ENCODE results near the gene CCNI2.
"Not testable (repeated sequence)": the region's sequence is repeated elsewhere in the genome, so short reads cannot be mapped to it uniquely, and the experiment has no call there.

Gene CCNI2

GRCh38 chr5:132785365-132785764 is 38.1 kb downstream of the CCNI2 start:
- DNase-seq = no peak

DNA sequence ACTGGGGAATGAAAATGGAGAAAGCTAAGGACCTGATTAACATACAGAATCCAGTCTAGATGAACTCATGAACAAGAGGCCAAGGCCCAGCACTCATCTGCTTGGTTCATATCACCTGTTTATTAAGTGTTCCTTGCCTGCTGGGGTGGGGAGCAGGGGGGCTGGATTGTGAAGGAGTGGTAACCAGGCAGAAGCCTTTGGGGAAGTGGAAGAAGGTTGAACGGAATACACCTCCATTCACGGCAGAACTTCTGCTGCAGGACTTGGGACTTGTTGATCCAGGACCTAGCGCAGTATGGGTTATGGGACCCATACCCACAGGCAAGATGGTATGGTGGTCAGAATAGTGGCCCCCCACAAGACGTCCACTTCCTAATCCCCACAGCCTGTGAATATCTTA is 38.6 kb downstream of the CCNI2 start:
- DNase-seq = no peak

DNA sequence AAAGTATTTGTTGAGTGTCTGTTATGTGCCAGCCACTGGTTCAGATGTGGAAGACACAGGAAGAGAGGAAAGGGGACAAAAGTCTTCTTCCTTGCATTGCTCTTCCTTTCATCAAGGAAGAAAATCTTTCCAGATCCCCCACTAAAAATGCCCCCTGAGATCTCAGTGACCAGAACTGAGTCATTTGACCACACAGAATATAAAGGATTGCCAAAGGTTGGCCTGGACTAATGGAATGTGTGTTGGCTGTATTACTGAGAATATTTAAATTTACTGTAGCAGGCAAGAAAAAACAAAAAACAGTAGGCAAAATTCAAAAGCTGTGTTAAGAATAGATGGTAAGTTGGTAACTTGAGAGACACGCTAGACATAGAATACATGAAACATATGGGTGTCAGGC is 39.9 kb downstream of the CCNI2 start:
- DNase-seq = no peak

DNA sequence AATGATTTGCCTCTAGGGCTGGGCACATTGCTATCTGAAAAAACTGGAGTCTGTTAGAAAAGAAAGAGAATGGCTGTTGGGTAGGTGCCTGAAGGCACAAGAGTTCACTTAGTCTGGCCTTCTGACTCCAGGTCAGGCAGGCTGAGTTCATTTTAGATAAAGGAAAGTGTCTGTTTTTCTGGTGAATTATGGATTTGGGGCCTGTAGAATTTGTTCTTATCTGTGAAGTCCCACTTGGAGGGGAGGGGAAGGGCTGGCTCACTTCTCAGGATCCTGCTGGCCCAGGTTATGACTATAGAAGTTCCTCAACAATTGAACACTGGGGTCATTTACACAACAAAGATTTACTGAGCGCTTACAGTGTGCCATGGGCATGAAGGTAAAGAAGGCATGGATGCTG is 41.3 kb downstream of the CCNI2 start:
- DNase-seq = no peak

- DNase-seq = no peak
Measured at GRCh38 chr5:132788990-132789886, 42.0 kb downstream of the CCNI2 start.

GRCh38 chr5:132790201-132790865 is 43.1 kb downstream of the CCNI2 start:
- DNase-seq = no peak

DNA sequence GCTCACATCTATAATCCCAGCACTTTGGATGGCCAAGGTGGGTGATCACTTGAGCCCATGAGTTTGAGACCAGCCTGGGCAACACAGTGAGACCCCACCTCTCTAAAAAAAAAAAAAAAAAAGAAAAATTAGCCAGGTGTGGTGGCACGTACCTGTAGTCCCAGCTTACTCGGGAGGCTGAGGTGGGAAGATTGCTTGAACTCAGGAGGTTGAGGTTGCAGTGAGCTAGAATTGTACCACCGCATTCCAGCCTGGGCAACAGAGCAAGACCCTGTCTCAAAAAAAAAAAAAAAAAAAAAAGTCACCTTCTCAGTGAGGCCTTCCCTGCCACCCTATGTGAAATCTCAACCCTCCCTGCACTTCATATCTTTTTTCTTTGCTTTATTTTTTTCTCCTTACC is 43.8 kb downstream of the CCNI2 start:
- no peak for DNase-seq

- DNase-seq = no peak
Measured at GRCh38 chr5:132797651-132798050, 50.4 kb downstream of the CCNI2 start.

GRCh38 chr5:132799392-132799791 is 52.2 kb downstream of the CCNI2 start:
- no peak for DNase-seq

DNA sequence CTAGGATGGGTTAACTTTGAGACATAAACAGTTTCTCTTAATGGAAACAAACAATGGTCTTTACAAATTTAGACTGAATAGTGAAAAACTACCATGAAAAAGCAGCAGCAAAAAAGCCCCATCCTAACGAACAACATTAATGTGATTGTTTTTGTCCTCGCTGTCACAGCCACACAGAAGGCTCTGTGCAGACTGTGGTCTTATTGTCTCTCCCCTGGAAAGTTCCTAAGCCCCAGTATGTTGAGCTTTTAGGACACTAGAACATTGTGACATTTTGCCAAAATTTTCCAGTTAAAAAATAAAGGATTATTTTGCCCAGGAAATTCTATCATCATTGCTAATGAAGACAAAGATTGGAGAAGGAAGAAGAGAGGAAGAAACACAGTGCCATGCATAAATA is 53.3 kb downstream of the CCNI2 start:
- DNase-seq = no peak

DNA sequence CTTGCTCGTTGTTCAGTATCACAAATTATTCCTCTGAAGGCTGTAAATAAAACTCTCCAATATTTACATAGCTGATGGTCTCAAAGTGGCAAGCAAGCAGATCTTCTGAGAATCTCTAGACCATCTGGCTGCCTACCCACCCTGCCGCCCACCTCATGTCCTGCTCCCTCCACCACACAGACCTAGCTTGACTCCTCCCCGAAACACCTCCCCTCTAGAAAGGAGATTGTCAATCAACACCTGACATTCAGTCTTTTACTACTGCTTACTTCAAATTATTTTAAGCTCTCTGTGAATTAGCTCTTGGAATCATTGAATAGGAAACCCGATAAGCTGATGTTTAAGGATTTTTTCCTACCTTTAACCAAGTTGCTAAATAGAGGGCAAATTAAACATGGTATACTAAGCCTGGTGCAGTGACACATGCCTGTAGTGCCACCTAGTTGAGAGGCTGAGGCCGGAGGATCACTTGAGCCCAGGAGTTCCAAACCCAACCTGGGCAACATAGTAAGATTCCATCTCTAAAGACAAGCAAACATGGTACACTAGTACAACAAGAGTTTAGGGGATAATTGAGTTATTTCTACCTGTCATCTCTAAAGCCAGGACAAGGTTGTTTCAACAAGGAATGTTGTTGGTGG is 54.9 kb downstream of the CCNI2 start:
- no peak for DNase-seq

- not testable (repeated sequence) for DNase-seq
Measured at GRCh38 chr5:132802685-132803066, 55.5 kb downstream of the CCNI2 start.
